Fibroblast of lung (primary cell): Measurements from ENCODE around the gene RPN1.

Source experiments
- CTCF ChIP-seq, 2 donors: IDR thresholded peaks in 1 of 2; conservative IDR thresholded peaks in 1 of 2; 1 replicate in 1 of 2; 2 replicates in 1 of 2; pipeline ENCODE4 v1.5.1; 2011 to 2012; ENCODE audit warnings: low read length in 2 of 2, control low read depth in 1 of 2, inconsistent platforms in 1 of 2, low read depth in 1 of 2, mild to moderate bottlenecking in 1 of 2
- EZH2 ChIP-seq: IDR thresholded peaks from 2 replicates; pipeline ENCODE4 v1.5.1; 2012; ENCODE audit warnings: low read length, control low read depth, mild to moderate bottlenecking; ENCODE audit errors: missing control alignments

GRCh38 chr3:128689060-128689459, 38.4 kb upstream of the RPN1 start:
- TF ChIP-seq CTCF (conservative IDR thresholded peaks at IDR 0.05 in 1 of 2, IDR thresholded peaks at IDR 0.05 in 1 of 2; ENCODE audit: low read depth in 1 of 2, low read length in 2 of 2) = no peak
- TF ChIP-seq EZH2 = no peak
